GM18951 (cell line): ENCODE measurements around the gene RASGEF1C.
"Not testable (repeated sequence)": the region's sequence is repeated elsewhere in the genome, so short reads cannot be mapped to it uniquely, and the experiment has no call there.

Source experiments
- POLR2A ChIP-seq: IDR thresholded peaks from 4 replicates; pipeline ENCODE4 v1.6.1; 2011; ENCODE audit warnings: mild to moderate bottlenecking; ENCODE audit not compliant: insufficient read length, insufficient read depth; ENCODE audit errors: extremely low read depth
- in situ Hi-C: fragments of 300-500 bp; cut with MboI; formaldehyde crosslinking; loops from one replicate; pipeline ENCODE4 v1.12.0; 2022; ENCODE audit warnings: low sequenced_read_pairs, mixed read lengths, inconsistent platforms; ENCODE audit not compliant: unreplicated experiment

Gene RASGEF1C

DNA sequence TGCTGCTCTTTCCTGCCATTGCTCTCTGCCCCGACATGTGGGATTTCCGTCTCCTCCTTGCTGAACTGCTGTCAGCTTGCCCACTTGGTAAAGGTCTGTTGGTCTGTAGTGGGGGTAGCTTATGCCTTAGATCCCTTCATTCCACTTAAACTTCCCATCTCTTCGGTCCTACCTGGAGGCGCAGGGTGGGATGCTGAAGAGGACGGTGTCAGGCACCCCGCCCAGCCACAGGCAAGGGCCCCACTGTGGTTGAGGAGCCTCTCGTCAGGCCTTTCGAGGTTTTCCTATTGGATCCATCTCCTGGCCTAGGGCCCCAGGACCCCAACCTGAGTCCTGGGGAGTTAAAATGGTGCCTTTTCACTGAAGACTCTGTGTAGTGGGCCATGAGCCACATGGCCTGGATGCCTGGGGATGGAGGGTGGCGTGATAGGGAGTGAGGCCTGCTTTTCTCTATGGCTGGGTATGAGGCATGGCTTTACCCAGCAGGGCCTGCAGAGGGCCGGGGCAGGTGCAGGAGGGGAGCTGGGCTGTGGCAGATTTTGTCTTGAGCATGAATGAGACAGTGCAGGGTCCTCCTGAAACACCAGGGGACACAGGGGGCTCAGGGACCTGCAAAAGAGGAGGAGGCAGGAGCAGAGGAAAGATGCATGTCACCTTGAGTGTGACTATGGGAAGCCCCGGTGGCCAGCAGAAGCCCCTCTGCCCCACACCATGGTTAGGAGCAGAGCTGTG lies 111.7 kb downstream of the RASGEF1C start:
- TF ChIP-seq POLR2A: no peak
- in situ Hi-C loops: no loop called here

DNA sequence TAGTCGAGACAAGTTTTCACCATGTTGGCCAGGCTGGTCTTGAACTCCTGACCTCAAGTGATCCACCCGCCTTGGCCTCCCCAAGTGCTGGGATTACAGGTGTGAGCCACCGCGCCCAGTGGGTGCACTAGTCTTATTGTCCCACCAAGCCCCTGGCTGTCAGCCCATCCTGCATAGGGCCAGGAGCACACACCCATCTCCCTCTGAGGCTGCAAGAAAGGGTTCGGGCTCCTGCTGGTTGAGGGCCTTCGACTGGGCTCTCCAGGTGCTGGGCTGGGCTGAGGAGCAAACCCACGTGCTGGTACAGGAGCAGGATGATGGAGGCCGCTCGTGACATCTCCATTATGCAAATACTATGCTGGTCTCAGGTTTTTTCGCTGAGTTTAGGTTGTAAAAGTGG lies 112.4 kb downstream of the RASGEF1C start:
- no peak for TF ChIP-seq POLR2A
- in situ Hi-C loops: no loop called here

DNA sequence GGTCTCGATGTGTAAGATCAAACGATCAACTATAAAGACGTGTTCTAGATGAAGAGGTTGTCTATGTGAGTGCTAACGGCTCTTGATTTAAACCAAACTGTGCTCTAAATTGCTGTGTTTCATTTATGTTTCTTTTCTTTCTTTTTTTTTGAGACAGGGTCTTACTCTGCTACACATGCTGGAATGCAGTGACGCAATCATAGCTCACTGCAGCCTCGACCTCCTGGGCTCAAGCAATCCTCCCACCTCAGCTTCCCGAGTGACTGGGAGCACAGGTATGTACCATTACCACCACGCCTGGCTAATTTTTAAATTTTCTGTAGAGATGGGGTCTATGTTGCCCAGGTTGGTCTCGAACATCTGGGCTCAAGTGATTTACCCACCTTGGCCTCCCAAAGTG lies 113.5 kb downstream of the RASGEF1C start:
- TF ChIP-seq POLR2A: no peak
- in situ Hi-C loops: no loop called here

DNA sequence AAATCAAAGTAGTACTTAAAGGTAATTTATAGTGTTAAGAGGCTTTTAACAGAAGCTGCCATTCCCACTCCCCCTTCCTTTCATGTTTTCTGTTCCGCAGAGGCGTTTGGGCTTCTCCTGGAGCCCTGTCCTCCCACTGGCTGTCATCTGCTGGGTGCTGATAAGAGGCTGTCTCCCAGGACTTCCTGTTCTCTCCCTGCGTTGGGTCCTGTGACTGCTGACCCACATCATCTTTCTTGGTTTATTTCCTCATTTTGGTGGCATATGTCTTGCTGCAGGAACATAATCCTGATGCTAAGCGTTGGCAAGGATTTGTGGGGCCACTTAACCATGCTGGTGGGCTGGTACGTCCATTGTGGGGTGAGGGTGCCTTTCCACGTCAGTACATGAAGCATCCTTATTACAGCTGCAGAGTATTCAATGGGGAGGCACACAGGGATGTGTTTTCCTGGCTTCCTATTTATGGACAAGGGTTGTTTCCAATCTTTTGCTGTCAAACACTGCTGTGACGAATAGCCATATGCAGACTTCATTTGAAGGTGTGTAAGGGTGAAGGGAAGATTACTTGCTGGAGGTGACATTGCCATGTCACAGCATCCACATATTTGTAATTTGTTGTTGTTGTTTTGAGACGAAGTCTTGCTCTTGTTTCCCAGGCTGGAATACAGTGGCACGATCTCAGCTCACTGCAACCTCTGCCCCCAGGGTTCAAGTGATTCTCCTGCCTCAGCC lies 115.2 kb downstream of the RASGEF1C start:
- no peak for TF ChIP-seq POLR2A
- in situ Hi-C loops: no loop called here

DNA sequence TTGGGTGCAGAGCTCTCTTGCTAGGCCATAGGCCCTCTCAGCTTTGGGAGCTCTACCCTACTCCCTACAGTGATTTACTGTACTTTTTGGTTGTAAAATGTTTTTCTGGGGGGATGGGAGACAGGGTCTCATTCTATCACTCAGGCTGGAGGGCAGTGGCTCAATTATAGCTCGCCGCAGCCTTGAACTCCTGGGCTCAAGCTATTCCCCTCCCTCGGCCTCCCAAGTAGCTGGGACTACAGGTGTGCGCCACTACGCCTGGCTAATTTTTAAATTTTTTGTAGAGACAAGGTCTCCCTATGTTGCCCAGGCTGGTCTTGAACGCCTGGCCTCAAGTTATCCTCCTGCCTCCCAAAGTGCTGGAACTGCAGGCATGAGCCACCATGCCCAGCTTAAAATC lies 115.8 kb downstream of the RASGEF1C start:
- in situ Hi-C loops: no loop called here
- no peak for TF ChIP-seq POLR2A

DNA sequence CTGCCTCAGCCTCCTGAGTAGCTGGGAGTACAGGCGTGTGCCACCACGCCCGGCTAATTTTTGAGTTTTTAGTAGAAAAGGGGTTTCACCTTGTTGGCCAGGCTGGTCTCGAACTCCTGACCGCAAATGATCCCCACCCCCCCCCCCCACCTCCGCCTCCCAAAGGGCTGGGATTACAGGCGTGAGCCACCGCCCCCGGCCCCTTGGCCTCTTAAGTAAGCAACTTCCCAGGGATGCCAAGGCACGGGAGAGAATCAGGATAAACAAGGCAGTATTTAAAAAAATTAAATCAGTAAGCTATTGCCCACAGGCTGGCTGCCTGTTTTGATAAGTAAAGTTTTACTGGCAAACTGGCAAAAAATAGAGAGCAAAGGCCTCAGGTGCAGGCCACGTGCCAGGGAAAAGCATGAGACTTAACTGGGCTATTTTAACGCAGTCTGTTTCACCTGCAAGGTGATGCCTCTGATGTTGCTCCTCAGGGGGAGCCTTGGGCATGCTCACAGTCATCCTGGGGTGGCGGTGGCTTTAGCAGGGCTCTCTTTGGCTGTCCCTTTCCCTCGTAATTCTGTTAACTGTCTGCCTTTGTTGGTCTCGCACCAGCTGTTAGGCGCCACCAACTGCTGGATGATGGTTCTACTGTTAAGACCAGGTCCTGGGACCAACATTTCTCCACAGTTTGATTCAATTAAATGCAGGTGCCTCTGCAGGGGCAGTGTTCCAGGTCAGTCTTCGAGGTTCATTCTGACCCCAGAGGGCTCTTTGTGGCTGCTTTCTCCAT lies 118.1 kb downstream of the RASGEF1C start:
- in situ Hi-C loops: no loop called here
- no peak for TF ChIP-seq POLR2A

DNA sequence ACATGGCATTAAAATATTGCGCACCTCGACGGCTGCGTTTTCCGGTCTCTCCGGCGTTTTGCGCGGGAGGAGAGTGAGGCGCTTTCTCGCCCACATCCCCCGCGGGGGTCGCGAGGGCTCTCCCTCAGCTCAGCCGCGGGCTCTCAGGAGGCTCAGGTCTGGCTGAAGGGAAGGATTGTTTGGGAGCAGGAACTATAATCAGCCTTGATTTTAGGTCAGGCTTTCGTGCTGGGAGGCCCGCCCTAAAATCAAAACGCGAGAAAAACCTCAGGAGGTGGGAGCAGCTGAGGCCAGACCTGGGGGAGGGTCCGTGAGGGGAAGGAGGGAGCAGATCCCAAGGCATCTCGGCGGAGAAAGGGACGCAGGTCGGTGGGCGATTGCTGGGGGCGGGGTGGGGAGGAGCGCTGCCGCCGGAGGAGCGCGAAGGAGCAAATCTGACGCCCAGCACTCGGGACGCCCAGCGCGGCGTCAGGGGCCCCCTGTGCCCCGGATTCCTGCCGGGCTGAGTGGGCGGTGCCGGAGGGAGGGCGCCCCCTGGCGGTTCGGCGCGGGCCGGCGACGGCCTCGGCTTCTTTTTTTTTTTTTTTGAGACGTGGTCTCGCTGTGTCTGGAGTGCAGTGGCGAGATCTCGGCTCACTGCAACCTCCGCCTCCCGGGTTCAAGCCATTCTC lies 118.8 kb downstream of the RASGEF1C start:
- in situ Hi-C loops: no loop called here
- TF ChIP-seq POLR2A: no peak

DNA sequence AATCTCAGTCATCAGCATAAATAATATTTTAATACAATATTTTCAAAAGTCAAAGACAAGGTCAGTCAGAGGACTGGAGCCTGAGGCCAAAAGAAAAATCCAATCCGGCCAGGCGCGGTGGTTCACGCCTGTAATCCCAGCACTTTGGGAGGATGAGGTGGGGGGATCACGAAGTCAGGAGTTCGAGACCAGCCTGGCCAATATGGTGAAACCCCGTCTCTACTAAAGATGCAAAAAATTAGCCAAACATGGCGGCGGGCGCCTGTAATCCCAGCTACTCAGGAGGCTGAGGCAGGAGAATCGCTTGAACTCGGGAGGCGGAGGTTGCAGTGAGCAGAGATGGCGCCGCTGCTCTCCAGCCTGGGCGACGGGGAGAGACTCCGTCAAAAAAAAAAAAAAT lies 119.4 kb downstream of the RASGEF1C start:
- in situ Hi-C loops: not testable (repeated sequence)

DNA sequence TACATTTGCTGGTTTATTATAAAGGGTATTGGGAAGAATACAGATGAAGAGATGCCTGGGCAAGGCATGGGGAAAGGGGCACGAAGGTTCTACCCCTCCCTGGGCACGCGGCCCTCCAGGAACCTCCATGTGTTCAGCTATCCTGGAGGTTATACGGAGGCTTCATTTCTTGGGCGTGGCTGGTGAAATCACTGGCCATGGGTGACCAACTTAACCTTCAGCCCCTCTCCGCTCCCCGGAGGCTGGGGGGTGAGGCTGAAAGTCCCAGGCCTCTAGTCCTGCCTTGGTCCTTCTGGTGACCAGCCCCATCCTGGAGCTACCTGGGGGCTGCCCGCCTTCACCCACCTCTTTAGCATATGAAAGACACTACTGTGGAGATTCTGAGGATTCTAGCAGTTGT lies 120.5 kb downstream of the RASGEF1C start:
- no peak for TF ChIP-seq POLR2A
- in situ Hi-C loops: no loop called here

DNA sequence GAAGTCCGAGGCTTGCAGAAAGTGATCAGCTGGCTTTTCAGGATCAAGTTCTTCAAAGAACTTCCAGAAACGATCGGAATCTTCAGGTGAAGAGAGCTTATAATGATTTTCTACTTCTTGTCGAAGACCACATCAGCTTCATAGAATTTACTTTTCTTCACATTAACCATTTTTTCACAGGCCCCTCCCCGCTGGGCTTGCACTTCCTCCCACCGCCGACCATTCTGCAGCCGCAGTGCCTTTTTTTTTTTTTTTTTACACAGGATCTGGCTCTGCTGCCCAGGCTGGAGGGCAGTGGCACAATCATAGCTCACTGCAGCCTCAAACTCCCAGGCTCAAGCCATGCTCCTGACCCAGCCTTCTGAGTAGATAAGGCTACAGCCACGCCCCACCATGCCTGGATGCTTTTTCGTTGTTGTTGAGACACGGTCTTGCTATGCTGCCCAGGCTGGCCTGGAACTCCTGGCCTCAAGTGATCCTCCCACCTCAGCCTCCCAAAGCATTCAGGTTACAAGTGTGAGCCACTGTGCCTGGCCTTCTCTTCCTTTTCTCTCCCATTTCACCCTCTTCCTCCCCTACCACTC lies 122.1 kb downstream of the RASGEF1C start:
- TF ChIP-seq POLR2A: no peak
- in situ Hi-C loops: no loop called here

DNA sequence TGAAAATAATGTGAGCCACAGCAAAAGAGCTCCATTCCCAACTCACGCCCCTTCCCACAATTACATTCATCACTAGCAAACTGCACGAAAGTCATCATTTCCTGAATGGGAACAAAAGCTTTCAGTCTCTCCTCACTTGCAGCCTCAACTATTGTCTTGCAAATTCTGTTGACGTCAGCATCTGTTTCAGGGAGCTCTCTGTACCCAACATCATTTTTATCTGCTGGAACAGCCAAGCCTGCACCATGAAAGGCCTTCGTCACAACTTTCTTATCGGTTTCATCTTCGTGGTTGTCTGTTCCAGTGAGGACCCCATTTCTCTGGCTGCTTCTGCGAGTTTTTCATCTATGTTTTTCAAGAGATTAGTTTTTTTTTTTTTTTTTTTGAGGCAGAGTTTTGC lies 123.2 kb downstream of the RASGEF1C start:
- in situ Hi-C loops: no loop called here
- no peak for TF ChIP-seq POLR2A

DNA sequence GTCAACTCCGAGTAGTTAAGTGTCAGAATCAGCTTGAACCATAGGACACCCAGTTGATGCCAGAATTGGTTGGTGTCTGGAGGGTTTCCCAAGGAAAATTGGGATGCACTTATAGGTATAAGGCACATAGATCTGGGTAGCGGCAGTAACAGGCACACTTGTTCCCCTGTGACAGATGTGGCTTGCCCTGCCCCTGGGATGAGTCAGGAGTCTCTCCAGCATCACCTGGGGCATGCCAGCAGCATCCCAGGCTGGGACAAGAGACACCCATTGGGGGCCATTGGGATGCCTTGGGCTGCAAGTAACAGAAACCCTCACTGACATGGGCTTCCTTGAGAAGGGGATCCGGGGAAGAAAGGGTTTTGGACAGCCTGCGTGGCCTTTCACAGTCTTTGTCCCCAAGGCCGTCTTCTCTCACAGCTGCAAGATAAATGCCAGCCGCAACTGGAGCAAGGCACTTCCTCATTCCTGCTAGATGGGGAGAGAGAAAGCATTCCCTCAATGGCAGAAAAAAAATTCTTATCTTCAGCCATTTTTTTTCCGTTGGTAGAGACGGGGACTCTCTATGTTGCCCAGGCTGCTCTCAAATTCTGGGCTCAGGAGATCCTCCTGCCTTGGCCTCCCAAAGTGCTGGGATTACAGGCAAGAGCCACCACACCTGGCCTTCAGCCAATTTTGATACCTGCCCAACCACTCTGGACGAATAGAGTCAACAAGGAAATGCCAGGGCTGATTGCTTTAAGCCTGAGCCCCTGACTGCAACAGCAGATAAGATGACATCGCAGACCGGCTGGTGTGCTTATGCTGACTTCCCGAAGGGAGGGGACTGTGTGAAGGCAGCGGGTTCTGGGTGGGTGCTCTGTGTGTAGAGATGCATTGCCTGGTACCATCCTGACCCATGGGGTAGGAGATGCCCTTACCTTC lies 124.1 kb downstream of the RASGEF1C start:
- in situ Hi-C loops: no loop called here

More for the DNA sequence above, 124.1 kb downstream of the RASGEF1C start:
- TF ChIP-seq POLR2A: no peak
